Thyroid gland (tissue), 4 donors: ENCODE data around the gene PLSCR4.

Source experiments
- CTCF ChIP-seq, 6 experiments: fragments of 200-600 bp in 3 of 6; fragments of 450-650 bp in 3 of 6; sonication (generic) in 3 of 6; IDR thresholded peaks; one replicate each; pipeline ENCODE4 v1.5.1; 2016 to 2019; ENCODE audit warnings: antibody characterized with exemption in 6 of 6, mild to moderate bottlenecking in 2 of 6, inconsistent platforms in 1 of 6, moderate library complexity in 1 of 6
- POLR2A ChIP-seq, 2 donors: fragments of 450-650 bp; IDR thresholded peaks; one replicate each; pipeline ENCODE4 v1.6.1; 2017; ENCODE audit warnings: antibody characterized with exemption in 2 of 2, mild to moderate bottlenecking in 2 of 2, moderate library complexity in 1 of 2

GRCh38 chr3:146268535-146269219 is 17.8 kb upstream of the PLSCR4 start:
- TF ChIP-seq POLR2A (IDR thresholded peaks at IDR 0.05) (no peak), CTCF (IDR thresholded peaks at IDR 0.05) (no peak)
